GM12865 (cell line): ENCODE measurements around the gene MAN1A2.

ENCODE experiments used
- DNase-seq: peaks from one replicate; pipeline ENCODE4 v3.0.0; 2010; ENCODE audit warnings: low read depth
- H3K4me3 ChIP-seq: 2 replicates; pipeline ENCODE4 v1.5.1; 2011; ENCODE audit warnings: mild to moderate bottlenecking, low read depth, low read length, control low read depth
- CTCF ChIP-seq: IDR thresholded peaks from 2 replicates; pipeline ENCODE4 v1.5.1; 2011; ENCODE audit warnings: low read length, control low read depth, low read depth, inconsistent platforms; ENCODE audit not compliant: insufficient read depth; ENCODE audit errors: missing control alignments

The MAN1A2 gene

GRCh38 chr1:117573386-117574023 is 206.3 kb downstream of the MAN1A2 start:
- no peak overlapping the region for H3K4me3 ChIP-seq
- no peak for TF ChIP-seq CTCF
- DNase-seq, result no peak

GRCh38 chr1:117574161-117574835 is 207.0 kb downstream of the MAN1A2 start:
- H3K4me3 ChIP-seq, result no peak overlapping the region
- TF ChIP-seq CTCF, result no peak
- DNase-seq, result no peak

DNA sequence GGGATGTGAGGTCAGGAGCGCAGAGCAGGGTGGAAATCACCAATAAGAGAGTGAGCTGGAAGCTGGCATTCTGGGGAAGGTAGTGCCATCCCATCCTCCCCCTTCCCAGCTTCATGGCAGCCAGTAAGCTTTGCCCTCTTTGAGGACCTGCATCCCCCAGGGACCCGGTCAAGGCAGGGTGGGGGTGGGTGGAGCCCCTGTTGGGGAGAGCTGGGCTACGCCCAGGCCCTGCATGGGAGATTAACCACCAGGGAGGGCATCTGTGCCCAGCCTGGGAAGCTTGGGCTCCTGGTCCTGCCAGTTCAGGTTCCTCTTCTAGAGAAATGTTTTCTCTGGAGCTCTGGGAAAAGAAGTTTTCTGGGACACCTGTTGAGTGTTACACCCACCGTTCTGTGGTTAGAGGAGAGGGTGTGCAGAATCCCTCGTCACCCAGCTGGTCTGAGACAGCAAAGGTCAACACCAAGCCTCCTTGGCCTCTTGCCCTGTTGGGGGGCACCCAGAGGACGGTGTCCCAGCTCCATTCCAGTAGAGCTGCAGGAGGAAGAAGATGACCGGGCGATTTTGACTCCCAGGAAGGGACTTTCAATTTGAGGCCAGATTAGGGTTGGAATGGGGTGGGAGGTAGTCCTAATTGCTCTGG is 208.5 kb downstream of the MAN1A2 start:
- no peak overlapping the region for H3K4me3 ChIP-seq
- DNase-seq, result no peak
- TF ChIP-seq CTCF, result no peak

GRCh38 chr1:117576236-117576635 is 209.0 kb downstream of the MAN1A2 start:
- no peak for DNase-seq

GRCh38 chr1:117577191-117577885 is 210.1 kb downstream of the MAN1A2 start:
- no peak overlapping the region for H3K4me3 ChIP-seq
- no peak for TF ChIP-seq CTCF
- no peak for DNase-seq

More at GRCh38 chr1:117576236-117576635, 209.0 kb downstream of the MAN1A2 start:
- H3K4me3 ChIP-seq, result no peak overlapping the region
- TF ChIP-seq CTCF, result no peak

- TF ChIP-seq CTCF, result no peak
- DNase-seq, result no peak
- H3K4me3 ChIP-seq, result no peak overlapping the region
Measured at GRCh38 chr1:117578466-117578865, 211.2 kb downstream of the MAN1A2 start.
